Stimulated activated CD8-positive, alpha-beta memory T cell treated with anti-CD3 and anti-CD28 coated beads, Interleukin-12 subunit alpha, Interleukin-12 subunit beta, amount 100 ng/mL, for 24 hours (primary cell): ENCODE results near the gene FJX1.
"Not testable (repeated sequence)": the region's sequence is repeated elsewhere in the genome, so short reads cannot be mapped to it uniquely, and the experiment has no call there.

Experiments
- DNase-seq: peaks from one replicate; pipeline ENCODE4 v3.0.0-alpha.2; 2020; ENCODE audit errors: extremely low read depth

Gene FJX1

DNA sequence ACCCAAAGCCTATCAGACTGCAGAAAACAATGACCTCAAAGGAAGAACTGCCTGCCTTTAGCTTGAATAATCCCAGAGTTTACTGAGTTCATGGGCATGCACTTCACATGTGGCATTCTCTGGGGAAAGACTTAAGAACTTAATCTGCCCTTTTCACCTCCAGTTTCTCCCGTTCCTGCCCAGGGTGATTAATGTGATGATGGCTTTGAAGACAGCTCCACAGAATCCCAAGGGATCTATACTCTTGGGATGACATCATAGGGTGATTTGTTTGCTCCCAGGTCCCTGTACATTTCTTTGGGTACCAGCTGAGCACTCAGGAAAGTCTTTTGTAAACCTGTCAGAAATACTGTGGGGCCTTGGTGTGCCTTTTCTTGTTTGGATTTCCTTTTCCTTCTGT, 14.0 kb downstream of the FJX1 start:
- no peak for DNase-seq

DNA sequence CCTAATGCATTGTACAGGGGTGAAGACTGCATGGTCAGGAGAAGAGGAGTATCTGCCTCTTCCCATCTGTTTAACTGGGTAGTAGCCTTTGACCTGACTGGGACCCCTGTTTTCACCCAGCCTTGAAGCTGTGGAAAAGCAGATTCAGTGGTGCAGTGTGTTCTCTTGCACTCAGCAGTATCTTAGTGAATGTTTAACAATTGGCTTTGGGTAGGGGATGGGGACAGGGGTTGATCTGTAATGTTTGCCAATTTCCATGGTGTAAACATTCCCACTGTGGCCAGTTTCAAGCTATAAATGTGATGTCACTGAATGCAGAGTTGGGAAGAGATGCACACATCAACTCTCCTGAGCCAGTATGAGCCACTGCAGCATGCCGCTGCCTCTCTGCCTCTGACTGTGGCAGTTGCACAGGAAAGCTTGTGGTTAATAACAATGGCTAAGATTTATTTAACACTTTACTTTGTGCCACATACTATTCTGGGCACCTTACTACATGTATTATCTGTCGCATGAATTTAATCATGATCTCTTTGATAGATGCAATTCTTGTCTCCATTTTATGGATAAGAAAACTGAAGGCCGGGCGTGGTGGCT, 15.7 kb downstream of the FJX1 start:
- DNase-seq, result no peak

DNA sequence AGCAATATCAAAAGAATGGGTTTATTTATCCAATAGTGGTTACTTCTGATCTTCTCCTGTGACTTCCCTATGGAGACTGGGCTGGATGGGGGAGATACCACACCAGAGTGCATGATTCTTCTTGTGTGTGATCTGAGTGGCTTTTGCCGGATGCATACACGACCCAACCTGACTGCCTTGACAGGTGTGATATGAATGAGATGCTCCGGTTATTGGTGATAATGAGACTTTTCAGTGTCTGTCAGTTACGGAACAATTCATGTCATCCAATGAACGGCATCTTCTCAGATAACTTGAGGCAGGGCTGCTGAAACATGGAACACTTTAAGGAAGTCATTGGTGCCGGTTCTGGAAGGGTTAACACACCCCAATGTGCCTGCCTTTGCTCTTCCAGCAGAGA, 17.7 kb downstream of the FJX1 start:
- DNase-seq, result no peak

GRCh38 chr11:35639591-35640179, 21.4 kb downstream of the FJX1 start:
- no peak for DNase-seq

DNA sequence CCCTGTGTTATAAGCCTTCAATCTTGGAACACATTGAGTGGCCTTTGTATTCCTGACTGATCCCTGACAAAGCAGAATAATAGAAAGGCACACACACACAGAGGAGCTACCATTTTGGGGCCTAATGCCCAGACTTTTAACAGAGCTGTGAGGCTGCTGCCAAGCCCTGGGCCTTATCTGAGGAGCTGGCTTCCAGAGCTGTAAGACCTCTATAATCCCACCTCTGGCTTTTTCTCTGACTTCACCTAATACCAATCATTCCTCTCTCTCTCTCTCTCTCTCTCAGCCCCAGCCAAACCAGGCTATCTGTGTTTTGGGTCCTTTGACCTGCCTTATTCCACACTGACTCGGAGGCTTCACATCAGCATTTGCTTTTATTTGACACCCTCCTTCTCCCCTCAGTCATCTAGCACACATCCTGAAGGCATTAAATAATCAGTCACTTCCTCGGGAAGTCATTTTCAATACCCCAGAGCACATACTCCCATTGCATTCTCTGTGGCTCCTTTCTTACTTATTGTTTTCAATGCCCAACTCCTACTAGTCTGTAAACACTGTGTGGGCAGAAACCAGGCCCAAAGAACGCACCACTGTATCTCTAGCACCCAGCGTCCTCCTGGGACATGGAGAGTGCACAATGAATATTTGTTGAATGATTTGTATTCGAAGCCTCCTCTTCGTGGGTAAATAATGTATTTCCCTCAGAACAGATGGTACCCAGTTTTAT, 23.1 kb downstream of the FJX1 start:
- no peak for DNase-seq

- no peak for DNase-seq
Observed at GRCh38 chr11:35641964-35642363, 23.7 kb downstream of the FJX1 start.

DNA sequence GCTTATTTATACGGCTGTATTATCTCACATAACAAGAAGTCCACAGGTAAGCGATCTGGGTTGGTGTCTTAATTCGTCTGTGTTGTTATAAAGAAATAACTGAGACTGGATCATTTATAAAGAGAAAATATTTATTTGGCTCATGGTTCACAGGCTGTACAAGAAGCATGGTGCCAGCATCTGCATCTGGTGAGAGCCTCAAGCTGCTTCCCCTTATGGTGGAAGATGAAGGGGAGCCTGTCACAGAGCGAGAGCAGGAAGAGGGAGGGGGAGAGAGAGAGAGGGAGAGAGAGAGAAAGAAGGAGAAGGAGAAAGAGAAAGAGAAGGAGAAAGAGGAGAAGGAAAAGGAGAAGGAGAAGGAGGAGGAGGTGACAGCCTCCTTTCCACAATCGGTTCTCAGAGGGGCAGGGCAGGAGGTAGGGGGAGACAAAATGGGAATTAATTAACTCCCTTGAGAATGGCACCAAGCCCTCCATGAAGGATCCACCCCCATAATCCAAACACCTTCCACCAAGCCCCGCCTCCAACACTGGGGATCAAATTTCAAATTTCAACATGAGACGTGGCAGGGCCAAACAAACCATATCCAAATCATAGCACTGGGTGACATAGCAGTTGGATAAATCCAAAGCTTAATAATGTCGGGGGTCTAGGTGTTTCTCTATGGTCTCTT, 29.3 kb downstream of the FJX1 start:
- no peak for DNase-seq

DNA sequence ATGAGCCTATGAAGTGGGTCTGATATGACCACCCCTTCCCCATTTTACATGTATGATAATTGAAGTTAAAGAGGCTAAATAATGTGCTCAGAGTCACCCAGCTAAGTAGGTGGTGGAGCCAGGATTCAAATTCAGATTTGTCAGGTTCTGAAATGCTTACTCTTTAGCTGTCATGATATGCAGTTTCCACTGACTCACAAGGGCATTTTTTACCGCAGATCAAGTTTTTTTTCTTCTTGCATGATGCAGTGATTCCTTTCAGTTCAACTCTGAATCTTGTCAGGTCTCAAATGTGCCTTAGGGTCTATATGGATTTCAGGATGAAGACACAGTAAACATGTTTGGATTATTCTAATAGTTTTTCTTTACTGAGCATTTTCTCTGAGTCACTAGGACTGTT, 31.7 kb downstream of the FJX1 start:
- DNase-seq, result no peak

DNA sequence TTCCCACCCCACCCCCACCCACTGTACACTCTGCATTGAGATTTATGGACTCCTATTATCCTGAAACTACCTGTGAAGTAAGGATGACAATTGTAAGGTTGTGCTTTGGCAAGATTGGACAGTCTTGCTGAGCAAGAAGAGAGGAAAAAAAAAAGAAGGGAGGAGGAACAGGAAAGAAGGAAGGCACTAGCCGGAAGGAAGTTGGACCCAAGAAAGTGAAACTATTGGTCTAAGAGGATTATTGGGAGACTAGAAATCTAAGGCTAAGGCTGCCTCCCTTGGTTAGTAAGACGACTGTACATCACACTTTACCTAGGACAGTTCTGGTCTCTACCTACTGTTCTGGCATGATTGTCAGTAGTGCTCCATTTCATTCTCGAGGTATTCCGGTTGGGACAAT, 32.2 kb downstream of the FJX1 start:
- no peak for DNase-seq

- no peak for DNase-seq
Observed at GRCh38 chr11:35651263-35651662, 33.0 kb downstream of the FJX1 start.

GRCh38 chr11:35652786-35653185, 34.5 kb downstream of the FJX1 start:
- not testable (repeated sequence) for DNase-seq

- DNase-seq, result no peak
Observed at GRCh38 chr11:35654711-35655110, 36.5 kb downstream of the FJX1 start.

GRCh38 chr11:35655254-35655653, 37.0 kb downstream of the FJX1 start:
- no peak for DNase-seq

DNA sequence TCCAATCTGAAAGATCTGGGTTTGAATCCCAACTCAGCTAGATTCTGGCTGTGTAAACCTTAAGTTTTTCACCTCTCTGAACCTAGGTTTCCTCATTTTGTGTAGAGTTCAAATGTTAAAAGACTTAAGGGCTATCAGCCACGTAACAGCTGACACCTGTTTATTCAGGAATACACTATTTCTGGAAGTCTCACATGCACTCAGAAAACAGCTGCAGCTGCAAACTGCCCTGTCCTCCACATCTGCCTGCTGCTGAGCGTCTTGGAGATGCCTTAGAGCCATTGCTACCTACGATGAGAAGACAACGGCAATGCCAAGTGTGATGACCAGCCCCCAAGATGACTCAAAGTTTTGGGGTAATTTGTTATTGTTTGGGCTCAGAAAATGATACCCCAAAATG, 37.6 kb downstream of the FJX1 start:
- DNase-seq, result no peak

DNA sequence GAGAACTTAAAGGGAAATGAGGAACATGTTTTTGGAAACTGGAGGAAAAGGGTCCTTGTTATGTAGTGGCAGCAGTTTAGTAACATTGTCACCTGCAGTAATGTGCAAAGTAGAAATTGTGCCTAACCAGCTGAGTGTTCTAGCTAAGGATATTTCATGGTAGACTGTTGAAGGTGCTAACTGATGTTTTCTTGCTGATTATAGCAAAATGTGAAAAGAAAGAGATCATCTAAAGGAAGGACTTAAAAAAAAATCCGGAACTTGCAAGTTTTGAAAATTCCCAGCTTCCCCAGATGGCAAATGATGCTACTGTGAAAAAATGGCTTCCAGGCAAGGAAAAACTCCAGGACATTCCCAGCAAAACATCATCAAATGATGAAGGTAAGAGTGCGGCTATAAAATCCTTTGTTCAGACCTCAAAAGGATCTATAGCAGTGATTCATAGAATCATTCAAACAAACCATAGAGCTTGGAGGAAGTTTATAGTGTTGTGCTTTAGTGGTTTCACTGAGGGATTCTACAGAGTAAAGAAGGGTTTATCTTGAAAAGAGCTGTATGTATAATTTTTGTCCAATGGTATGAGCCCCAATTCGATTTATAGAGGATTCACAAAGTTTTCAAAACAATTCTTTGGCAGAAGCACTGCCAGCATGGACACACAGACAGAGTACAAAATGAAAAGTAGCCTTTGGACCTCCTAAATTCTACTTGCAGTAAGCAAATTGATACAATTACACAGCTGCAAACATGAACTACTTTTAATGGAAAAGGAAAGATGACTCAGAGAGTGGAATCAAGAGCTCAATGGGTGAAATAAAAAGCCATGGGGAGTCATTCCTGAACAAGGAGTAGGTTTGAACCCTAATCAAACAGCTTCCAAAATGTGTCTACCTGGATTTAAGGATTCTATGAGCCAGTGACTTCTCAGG, 40.0 kb downstream of the FJX1 start:
- no peak for DNase-seq

- DNase-seq, result no peak
Observed at GRCh38 chr11:35661534-35661933, 43.3 kb downstream of the FJX1 start.

- DNase-seq, result no peak
Observed at GRCh38 chr11:35662061-35662648, 43.9 kb downstream of the FJX1 start.

DNA sequence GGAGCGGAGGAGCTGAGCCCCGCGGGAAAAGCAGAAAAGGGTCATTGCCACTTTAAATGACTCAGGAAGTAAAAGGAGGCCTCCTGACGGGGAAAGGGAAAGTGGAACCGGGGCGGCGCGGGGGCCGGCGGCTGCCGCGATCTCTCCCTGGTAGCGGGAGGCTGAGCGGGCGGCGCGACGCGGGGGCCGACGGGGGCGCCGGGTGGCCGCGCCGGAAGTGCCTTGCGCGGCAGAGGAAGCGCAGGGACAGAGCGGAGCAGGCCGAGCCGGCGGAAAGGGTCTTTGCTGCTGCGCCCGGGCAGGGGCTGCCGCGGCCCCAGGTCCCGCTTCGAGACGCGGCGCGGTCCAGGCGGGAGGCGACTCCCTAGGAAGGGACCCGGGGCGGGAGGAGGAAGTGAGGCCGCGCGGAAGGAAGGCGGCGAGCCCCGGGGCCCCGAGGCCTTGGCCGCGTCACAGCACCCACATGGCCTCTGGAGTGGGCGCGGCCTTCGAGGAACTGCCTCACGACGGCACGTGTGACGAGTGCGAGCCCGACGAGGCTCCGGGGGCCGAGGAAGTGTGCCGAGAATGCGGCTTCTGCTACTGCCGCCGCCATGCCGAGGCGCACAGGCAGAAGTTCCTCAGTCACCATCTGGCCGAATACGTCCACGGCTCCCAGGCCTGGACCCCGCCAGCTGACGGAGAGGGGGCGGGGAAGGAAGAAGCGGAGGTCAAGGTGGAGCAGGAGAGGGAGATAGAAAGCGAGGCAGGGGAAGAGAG, 44.6 kb downstream of the FJX1 start, which contains the start of gene TRIM44:
Gene TRIM44 (plus strand): TSS at position 127 of the 759 bp plus-strand sequence. CDS start 337 bp downstream, at position 464.
- peak; percentile 63 for DNase-seq

GRCh38 chr11:35663408-35663702, 45.1 kb downstream of the FJX1 start:
- no peak for DNase-seq

DNA sequence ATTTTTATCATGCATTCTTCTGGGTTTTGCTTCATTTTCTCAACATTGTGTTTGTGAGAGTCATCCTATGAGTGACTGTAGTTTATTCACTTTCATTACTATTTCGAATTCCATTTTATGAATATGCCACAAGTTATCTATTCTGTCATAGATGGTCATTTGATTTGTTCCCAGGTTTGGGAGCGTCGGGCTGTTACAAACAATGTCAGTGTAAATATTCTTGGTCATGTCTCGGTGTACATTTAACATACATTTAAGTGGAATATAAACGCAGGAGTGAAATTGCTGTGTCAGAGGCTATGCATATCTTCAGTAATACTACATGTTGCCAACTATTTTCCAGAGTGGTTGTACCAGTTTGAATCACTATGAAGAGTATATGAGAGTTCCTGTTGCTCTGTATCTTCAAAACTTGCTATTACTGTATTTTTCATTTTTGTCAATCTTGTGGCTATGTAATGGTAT, 46.7 kb downstream of the FJX1 start:
- DNase-seq, result no peak

- DNase-seq, result no peak
Observed at GRCh38 chr11:35667257-35667656, 49.0 kb downstream of the FJX1 start.
